HG02981 (cell line): Measurements from ENCODE around the gene LORICRIN.

Experiments used
- ATAC-seq: cut with Tn5 transposase; IDR thresholded peaks from one replicate; pipeline ENCODE4 v1.9.1; 2021; ENCODE audit warnings: mild to moderate bottlenecking, moderate library complexity; ENCODE audit not compliant: unreplicated experiment

Gene LORICRIN

DNA sequence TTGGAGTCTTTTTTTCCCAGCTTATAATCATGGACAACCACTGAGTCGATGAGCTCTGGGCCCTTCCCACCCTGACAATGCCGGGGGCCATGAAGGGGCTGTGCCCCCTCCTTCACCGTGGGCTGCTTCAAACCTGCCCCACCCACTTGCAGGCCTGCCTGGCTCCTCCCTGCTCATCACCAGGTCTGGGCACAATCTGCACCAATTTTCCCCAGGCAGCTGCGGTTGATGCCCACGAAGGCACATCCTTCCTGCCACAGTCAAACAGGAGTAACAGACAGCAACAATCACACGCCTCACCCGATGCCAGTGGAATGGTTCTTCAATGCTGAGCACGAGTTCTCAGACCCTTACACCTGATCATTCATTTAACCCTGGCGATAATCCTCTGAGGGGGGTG lies 34.4 kb downstream of the LORICRIN start:
- ATAC-seq: no peak

DNA sequence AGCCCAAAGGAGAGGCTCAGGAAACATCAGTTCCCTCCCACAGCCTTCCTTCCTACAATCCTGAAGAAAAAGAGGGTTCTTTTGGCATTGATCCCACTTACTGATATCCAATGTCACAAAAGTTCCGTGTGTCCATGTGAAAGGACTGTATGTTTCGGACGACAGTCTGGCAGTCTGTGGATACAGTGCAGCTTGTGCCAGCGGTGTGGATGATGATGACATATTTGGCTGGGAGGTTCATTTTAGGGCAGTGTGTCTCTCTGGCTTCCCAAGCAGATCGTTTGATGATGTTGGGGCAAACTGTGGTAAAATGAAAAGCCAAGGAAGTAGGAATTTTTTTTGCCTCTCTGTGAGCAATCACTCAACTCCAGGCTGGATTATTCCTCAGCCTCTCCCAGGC lies 42.8 kb downstream of the LORICRIN start:
- ATAC-seq: no peak

DNA sequence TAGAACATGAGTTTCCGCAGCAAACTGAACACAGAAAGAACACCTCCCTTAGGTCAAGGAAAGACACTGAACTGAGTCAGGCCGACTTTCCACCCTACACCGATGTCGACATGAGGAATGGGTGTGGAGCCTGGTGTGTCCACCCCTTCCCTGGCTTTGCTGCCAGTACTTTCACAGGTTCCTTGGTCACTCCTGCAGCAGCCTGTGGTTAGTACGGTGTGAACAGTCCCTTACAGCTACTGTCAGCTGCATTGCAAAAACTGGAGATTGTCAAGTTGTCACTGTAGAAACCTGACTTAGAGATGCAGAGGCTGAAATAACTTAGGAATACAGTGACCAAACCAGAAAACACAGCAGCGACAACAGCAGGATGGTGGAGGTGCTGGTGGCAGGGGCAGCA lies 46.2 kb downstream of the LORICRIN start:
- no peak for ATAC-seq

DNA sequence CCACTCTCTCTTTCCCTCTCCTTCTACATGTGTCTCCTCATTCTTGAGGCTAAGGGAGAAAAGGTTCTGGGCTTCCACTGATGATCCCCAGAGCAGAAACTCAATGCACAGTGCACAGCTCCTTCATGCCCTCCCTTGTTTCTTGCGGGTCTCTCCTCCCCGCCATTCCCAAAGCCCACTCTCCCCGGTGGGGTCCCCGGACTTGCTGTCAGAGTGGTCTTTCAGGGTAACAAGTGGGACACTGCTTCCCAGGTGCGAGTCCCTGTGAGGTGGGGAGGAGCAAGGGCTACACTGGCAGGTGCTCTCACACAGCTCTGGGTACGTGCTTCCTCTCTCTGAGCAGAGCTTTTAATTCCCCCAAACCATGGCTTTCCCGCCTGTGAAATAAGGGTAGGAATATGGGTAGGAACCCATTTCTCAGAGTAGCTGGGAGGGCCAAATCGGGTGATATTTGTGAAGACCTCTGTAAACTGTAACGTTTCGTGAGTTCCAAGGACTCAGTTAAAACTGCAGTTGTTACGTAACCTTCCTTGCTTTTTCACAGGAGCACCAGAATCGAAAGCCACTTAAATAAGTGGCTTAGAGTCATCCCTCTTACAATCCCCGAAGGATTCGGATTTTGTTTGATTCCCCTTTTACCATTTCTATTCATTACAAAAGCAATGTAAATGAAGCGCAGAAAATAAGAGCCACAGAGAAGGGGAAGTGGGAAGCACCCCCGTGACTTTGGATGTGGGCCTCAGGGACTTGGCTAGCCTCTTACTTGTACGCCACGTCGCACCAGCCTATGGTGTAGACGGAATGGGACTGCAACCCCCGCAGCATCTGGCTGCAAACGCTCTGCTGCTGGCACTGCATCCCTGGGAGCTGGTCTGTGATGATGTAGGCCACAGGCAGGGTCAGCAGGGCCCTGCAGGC lies 47.1 kb downstream of the LORICRIN start:
- no peak for ATAC-seq

DNA sequence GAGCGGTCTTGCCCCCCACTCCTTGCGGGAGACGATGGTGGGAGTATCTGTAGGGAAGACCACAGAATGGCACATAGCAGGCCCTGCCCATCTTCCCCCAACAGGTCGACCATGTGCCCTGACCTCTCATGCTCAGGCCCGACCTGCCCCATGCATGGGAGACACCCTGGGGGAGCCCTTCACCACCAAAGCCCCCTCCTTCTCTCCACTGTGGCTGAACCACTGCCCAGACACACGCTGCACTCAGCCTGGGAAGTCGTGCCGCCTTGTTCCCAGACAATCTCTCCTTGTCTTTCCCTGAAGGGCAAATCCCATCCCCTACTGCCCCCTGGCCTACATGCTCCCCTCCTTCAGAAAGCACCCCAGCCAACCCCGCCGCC lies 47.7 kb downstream of the LORICRIN start:
- no peak for ATAC-seq

DNA sequence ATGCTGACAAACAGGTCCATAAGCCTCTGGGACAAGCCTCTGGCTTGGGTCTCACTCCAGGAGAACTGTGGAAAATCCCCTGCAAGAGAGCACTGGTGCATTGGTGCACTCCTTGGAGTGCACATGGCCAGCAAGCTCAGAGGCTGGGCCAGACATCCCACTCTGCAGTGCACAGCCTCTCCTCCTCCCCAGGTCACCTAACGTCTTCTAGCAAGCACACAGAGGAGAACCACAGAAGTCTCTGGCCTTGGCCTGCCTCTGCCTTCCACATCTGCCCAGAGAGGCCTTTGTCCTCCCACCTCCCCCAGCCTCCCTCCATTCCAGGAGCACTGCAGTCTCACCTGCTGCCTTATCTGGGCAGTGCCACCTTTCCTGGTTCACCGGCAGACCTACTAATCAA lies 49.1 kb downstream of the LORICRIN start:
- ATAC-seq: no peak

DNA sequence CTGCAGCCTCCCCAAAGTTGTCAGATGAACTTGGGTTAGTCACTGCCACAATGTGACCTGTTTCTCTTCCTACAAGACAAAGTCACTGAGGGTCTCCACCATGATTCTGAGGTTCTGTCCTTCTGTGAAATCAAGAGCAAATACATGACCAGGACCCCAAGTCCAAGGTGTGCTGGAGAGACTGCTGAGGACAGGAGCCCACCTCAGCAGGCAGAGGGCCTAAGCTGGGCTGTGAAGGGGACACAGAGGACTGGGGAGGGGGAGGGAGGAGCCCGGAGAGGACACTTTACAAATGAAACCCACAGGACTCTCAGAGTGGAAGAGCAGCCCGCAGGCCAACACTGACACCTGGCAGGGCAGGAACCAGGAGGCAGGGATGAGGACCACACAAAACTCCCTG lies 50.0 kb downstream of the LORICRIN start:
- ATAC-seq: no peak

DNA sequence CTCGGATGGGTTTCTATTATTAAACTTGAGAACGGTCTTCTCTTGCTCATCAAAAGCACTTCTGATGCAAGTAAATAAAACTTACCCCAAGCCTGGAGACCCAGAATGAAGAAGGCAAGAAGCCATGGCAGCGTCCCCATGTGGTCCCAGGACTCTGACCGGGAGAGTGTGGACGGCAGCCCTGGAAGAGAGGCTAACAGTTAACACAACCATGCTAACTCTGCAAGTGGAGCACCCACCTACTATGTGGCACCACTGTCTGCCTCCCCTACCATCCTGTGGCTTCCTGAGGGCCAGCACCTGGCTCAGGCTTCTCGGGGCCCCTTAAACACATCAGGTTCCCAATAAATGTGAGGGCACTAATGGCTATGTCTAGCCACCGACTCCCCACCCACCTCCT lies 51.0 kb downstream of the LORICRIN start:
- no peak for ATAC-seq
